Testis (tissue), 3 donors: ENCODE measurements around the gene MMP15. TPM values are rescaled to one million over a fixed set of nuclear protein-coding genes. Genes with fewer than 3 reads are reported as not detected.

ENCODE experiments used
- DNase-seq: peaks from one replicate; pipeline ENCODE4 v3.0.0-alpha.2; 2019
- H3K27ac ChIP-seq, 2 donors: fragments of 200-600 bp; sonication (generic); one replicate each; pipeline ENCODE4 v1.5.1; 2019
- H3K27me3 ChIP-seq: fragments of 200-600 bp; sonication (generic); one replicate; pipeline ENCODE4 v1.5.1; 2019
- H3K36me3 ChIP-seq: fragments of 200-600 bp; sonication (generic); one replicate; pipeline ENCODE4 v1.5.1; 2017; ENCODE audit warnings: low read depth; ENCODE audit errors: missing control alignments
- H3K4me1 ChIP-seq: fragments of 200-600 bp; sonication (generic); one replicate; pipeline ENCODE4 v1.5.1; 2019
- H3K4me3 ChIP-seq, 2 donors: fragments of 200-600 bp; sonication (generic); one replicate each; pipeline ENCODE4 v1.5.1; 2017 to 2019
- H3K9me3 ChIP-seq: fragments of 200-600 bp; sonication (generic); one replicate; pipeline ENCODE4 v1.5.1; 2017
- POLR2A ChIP-seq: fragments of 450-650 bp; IDR thresholded peaks from one replicate; pipeline ENCODE4 v1.6.1; 2017; ENCODE audit warnings: antibody characterized with exemption, mild to moderate bottlenecking, moderate library complexity
- WGBS, 2 donors: methylation state at CpG; one replicate each; pipeline ENCODE4 v1.1.5; 2018; 5-methylcytosine and 5-hydroxymethylcytosine counted together
- intact Hi-C: fragments of 100-400 bp; cut with DNase I; formaldehyde crosslinking; loops from one replicate; pipeline ENCODE4 v1.15.1; 2023; ENCODE audit warnings: low total_unique reads
- polyA plus RNA-seq: library from polyadenylated mRNA; stranded (reverse); fragments of 350-450 nt; fragmentation: Illumina TruSeq; extraction: RNeasy Lipid Tissue Mini Kit (QIAGEN cat#74804); gene quantifications from one replicate; pipeline ENCODE4 v1.2.3, GENCODE V29; 2014; ENCODE audit warnings: low read depth, low replicate concordance; ENCODE audit not compliant: insufficient read depth
- total RNA-seq, 2 donors: library from RNA; depleted of rRNA; stranded (reverse); fragments of >200 nt; gene quantifications; one replicate each; pipeline ENCODE4 v1.2.3, GENCODE V29; 2016
- TF ChIP-seq, protein P1 (sequence below), 3 experiments: fragments of 450-650 bp in 2 of 3; fragments of 200-600 bp in 1 of 3; sonication (generic) in 1 of 3; IDR thresholded peaks; one replicate each; pipeline ENCODE4 v1.5.1; 2016 to 2019; ENCODE audit warnings: antibody characterized with exemption in 3 of 3, mild to moderate bottlenecking in 2 of 3, moderate library complexity in 1 of 3

The MMP15 gene
- total and polyA plus RNA-seq, 3 donors from 2014 or later = 80.6 to 300 (median 194) TPM

DNA sequence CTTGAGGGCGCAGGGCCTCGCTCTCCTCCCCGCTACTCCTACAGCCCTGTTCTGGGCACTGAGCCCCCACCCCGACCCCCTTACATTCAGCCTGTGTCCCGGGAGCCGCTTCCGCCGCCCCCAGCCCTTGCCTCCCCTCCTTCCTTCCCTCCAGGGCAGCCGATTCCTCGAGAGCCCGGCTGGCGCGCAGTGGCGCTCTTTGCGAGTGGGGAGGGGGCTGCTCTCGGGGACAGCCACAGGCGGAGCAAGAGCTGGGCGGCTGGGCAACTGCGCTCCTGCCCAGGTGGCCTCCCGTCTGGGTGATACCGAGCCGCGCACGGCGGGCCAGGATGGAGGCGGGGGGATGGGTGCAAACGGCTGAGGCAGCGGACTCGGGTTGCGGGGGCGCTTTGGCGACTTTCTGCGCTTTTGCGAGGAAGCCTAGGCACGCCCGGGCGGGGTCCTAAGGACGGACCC is 1.2 kb downstream of the MMP15 start:
- intact Hi-C loops = loop anchor here (5.0 kb wide), 1 partner anchor 96 kb away; no protein-coding TSS in a partner anchor
- Histone ChIP-seq H3K27me3 (no peaks in the 10 kb centered on the region), H3K36me3 (no peaks in the 10 kb centered on the region), H3K4me1 (peaks cover 57% of the 10 kb centered on the region), H3K9me3 (no peaks in the 10 kb centered on the region), H3K27ac (peak overlapping the region; percentile 74 to 80), H3K4me3 (peak overlapping the region; percentile 70 to 76)
- DNase-seq = no peak
- TF ChIP-seq, protein P1, sequence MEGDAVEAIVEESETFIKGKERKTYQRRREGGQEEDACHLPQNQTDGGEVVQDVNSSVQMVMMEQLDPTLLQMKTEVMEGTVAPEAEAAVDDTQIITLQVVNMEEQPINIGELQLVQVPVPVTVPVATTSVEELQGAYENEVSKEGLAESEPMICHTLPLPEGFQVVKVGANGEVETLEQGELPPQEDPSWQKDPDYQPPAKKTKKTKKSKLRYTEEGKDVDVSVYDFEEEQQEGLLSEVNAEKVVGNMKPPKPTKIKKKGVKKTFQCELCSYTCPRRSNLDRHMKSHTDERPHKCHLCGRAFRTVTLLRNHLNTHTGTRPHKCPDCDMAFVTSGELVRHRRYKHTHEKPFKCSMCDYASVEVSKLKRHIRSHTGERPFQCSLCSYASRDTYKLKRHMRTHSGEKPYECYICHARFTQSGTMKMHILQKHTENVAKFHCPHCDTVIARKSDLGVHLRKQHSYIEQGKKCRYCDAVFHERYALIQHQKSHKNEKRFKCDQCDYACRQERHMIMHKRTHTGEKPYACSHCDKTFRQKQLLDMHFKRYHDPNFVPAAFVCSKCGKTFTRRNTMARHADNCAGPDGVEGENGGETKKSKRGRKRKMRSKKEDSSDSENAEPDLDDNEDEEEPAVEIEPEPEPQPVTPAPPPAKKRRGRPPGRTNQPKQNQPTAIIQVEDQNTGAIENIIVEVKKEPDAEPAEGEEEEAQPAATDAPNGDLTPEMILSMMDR (IDR thresholded peaks at IDR 0.05) = no peak
- no peak for TF ChIP-seq POLR2A
- 0 to 1% methylated on average over 14 to 32 of the region's 38 CpGs for WGBS, 2 donors

GRCh38 chr16:58027161-58027915 is 1.8 kb downstream of the MMP15 start:
- Histone ChIP-seq H3K9me3 (no peaks in the 10 kb centered on the region), H3K27me3 (no peaks in the 10 kb centered on the region), H3K4me1 (peaks cover 51% of the 10 kb centered on the region), H3K36me3 (no peaks in the 10 kb centered on the region), H3K27ac (peak overlapping the region; percentile 74 to 80), H3K4me3 (peak overlapping the region; percentile 70 to 76)
- DNase-seq = peak; percentile 80
- TF ChIP-seq, protein P1 (IDR thresholded peaks at IDR 0.05) = no peak
- TF ChIP-seq POLR2A = no peak
- WGBS, 2 donors = 6 to 10% methylated on average over 4 to 40 of the region's 43 CpGs
- intact Hi-C loops = loop anchor here (5.0 kb wide), 1 partner anchor 95 kb away; no protein-coding TSS in a partner anchor

DNA sequence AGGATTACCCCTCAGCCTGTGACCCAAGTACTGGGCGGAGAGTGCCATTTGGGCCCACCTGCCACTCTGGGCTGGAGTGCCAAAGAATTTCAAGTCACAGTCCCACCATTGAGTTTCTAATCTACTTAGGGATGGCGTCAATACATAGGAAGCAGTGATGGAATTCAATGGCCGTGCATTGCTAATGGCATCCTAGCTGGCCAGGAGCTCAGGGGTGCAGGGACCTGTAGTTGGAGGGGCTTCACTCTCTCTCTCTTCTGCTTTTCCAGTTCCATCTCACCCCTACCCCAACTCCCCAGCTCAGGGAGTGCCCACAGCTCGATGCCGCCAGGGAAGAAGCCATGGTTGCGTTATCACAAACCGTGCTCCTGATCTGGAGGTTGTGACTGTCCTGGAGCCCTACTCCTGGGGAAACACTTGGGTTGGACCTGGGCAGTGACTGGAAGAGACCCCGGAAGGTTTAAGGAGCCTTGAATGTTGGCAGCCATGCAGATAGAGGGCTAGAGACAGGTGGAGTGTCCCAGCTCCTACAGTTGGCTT is 2.4 kb downstream of the MMP15 start:
- no peaks in the 10 kb centered on the region for H3K27me3 ChIP-seq
- no peak for DNase-seq
- no peaks in the 10 kb centered on the region for H3K36me3 ChIP-seq
- H3K4me1 ChIP-seq = peaks cover 45% of the 10 kb centered on the region
- intact Hi-C loops = loop anchor here (5.0 kb wide), 1 partner anchor 94 kb away; no protein-coding TSS in a partner anchor
- no peak overlapping the region for H3K27ac ChIP-seq
- peak overlapping the region in 1 of 2 donors; percentile 76 for H3K4me3 ChIP-seq
- 55 to 69% methylated on average over 4 to 8 of the region's 8 CpGs for WGBS, 2 donors
- TF ChIP-seq, protein P1 (IDR thresholded peaks at IDR 0.05) = no peak
- no peak for TF ChIP-seq POLR2A
- no peaks in the 10 kb centered on the region for H3K9me3 ChIP-seq

DNA sequence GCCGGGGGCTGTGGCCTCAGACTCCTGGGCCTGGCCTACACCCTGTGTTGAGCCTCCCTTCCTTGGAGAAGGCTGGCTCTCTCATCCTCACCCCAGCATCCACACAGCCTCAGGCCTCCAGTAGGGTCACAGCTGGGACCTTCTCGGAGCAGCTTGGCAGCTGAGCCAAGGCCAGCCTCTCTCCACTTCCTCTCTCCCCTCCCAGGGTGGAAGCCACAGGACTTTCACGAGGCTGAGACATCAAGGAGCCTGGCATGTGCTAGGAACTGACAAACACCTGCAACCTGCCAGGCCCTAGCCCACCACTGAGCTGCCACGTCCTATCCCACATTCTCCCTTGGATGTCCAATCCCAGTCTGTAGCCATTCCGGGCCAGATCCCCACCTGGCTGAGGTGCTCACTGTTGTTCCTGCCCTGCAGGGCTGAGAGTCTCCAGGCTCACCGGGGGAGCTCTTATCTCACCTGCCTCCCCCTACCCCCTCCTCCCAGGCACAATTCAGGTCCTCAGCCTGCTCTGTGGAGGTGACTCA is 3.1 kb downstream of the MMP15 start:
- 58 to 64% methylated on average over 4 to 6 of the region's 6 CpGs for WGBS, 2 donors
- intact Hi-C loops = loop anchor here (5.0 kb wide), 1 partner anchor 94 kb away; no protein-coding TSS in a partner anchor
- Histone ChIP-seq H3K9me3 (no peaks in the 10 kb centered on the region), H3K4me1 (peaks cover 48% of the 10 kb centered on the region), H3K36me3 (no peaks in the 10 kb centered on the region), H3K27me3 (no peaks in the 10 kb centered on the region), H3K4me3 (no peak overlapping the region), H3K27ac (no peak overlapping the region)
- no peak for TF ChIP-seq POLR2A
- TF ChIP-seq, protein P1 (IDR thresholded peaks at IDR 0.05) = no peak
- DNase-seq = no peak
